ENCODE measurements around the gene EDIL3.

DNA sequence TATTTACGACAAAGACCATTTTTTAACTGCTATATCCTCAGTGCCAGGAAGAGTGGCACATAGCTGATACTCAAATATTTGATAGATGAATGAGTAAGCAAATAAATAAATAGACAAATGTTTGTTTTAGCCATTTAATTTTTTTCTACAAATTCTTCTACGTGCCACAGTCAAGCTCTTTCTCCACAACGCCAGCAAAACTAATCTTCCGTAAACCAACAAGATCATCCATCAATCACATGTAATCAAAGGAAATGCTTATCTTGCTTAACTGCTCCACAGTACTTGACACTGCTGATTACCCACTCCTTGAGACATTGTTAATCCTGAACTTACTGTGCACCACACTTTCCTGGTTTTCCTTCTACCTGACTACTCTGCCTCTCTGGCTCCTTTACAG lies 136.7 kb downstream of the EDIL3 start:
- TF ChIP-seq, protein P1, sequence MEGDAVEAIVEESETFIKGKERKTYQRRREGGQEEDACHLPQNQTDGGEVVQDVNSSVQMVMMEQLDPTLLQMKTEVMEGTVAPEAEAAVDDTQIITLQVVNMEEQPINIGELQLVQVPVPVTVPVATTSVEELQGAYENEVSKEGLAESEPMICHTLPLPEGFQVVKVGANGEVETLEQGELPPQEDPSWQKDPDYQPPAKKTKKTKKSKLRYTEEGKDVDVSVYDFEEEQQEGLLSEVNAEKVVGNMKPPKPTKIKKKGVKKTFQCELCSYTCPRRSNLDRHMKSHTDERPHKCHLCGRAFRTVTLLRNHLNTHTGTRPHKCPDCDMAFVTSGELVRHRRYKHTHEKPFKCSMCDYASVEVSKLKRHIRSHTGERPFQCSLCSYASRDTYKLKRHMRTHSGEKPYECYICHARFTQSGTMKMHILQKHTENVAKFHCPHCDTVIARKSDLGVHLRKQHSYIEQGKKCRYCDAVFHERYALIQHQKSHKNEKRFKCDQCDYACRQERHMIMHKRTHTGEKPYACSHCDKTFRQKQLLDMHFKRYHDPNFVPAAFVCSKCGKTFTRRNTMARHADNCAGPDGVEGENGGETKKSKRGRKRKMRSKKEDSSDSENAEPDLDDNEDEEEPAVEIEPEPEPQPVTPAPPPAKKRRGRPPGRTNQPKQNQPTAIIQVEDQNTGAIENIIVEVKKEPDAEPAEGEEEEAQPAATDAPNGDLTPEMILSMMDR (conservative IDR thresholded peaks at IDR 0.05), result no peak
- TF ChIP-seq EZH2 (IDR thresholded peaks at IDR 0.05; ENCODE audit: low read depth), result no peak
